ENCODE results near the gene SIT1. TPM values are rescaled to one million over a fixed set of nuclear protein-coding genes. Genes with fewer than 3 reads are reported as not detected.

SIT1 gene
- total RNA-seq, 1 donor: 0.36 TPM

- Histone ChIP-seq H3K4me3 (ENCODE audit: insufficient read depth, low read length) (no peak overlapping the region), H2AFZ (ENCODE audit: low read length) (no peak overlapping the region), H3K4me2 (ENCODE audit: insufficient read depth, low read length) (no peak overlapping the region), H3K9me3 (ENCODE audit: low read depth, low read length) (no peaks in the 10 kb centered on the region), H3K79me2 (ENCODE audit: insufficient read depth, low read length) (no peaks in the 10 kb centered on the region), H3K27me3 (ENCODE audit: insufficient read depth, low read length) (peaks cover 9% of the 10 kb centered on the region), H3K36me3 (ENCODE audit: insufficient read depth, low read length) (no peaks in the 10 kb centered on the region), H3K27ac (ENCODE audit: low read depth, low read length) (no peak overlapping the region), H3K4me1 (ENCODE audit: insufficient read depth, low read length) (no peaks in the 10 kb centered on the region), H4K20me1 (ENCODE audit: insufficient read depth, low read length) (no peaks in the 10 kb centered on the region)
- no peak for TF ChIP-seq CTCF (IDR thresholded peaks at IDR 0.05; ENCODE audit: extremely low read depth, low read depth, low read length)
- no peak for DNase-seq (ENCODE audit: insufficient read length, low spot score, missing footprints)
Measured at GRCh38 chr9:35619800-35620158, 31.0 kb downstream of the SIT1 start.

- Histone ChIP-seq H3K4me2 (ENCODE audit: insufficient read depth, low read length) (no peak overlapping the region), H2AFZ (ENCODE audit: low read length) (no peak overlapping the region), H3K4me3 (ENCODE audit: insufficient read depth, low read length) (no peak overlapping the region), H3K79me2 (ENCODE audit: insufficient read depth, low read length) (no peaks in the 10 kb centered on the region), H4K20me1 (ENCODE audit: insufficient read depth, low read length) (no peaks in the 10 kb centered on the region), H3K36me3 (ENCODE audit: insufficient read depth, low read length) (no peaks in the 10 kb centered on the region), H3K27ac (ENCODE audit: low read depth, low read length) (no peak overlapping the region), H3K4me1 (ENCODE audit: insufficient read depth, low read length) (no peaks in the 10 kb centered on the region), H3K27me3 (ENCODE audit: insufficient read depth, low read length) (peaks cover 9% of the 10 kb centered on the region), H3K9me3 (ENCODE audit: low read depth, low read length) (no peaks in the 10 kb centered on the region)
- DNase-seq (ENCODE audit: insufficient read length, low spot score, missing footprints): no peak
- TF ChIP-seq CTCF (IDR thresholded peaks at IDR 0.05; ENCODE audit: extremely low read depth, low read depth, low read length): no peak
Measured at GRCh38 chr9:35618854-35619799, 31.6 kb downstream of the SIT1 start.

GRCh38 chr9:35618325-35618727 is 32.4 kb downstream of the SIT1 start, which contains the start of gene CD72:
Gene CD72 (minus strand): TSS chr9:35618413. CDS start chr9:35618303, 110 bp downstream.
- H3K4me3 ChIP-seq (ENCODE audit: insufficient read depth, low read length): peak within 1 kb of the TSS; percentile 68
- no peaks in the 10 kb centered on the region for H4K20me1 ChIP-seq (ENCODE audit: insufficient read depth, low read length)
- TF ChIP-seq CTCF (IDR thresholded peaks at IDR 0.05; ENCODE audit: extremely low read depth, low read depth, low read length): no peak
- peak within 1 kb of the TSS; percentile 98 for H2AFZ ChIP-seq (ENCODE audit: low read length)
- no peaks in the 10 kb centered on the region for H3K9me3 ChIP-seq (ENCODE audit: low read depth, low read length)
- no peak within 1 kb of the TSS for H3K27ac ChIP-seq (ENCODE audit: low read depth, low read length)
- H3K4me2 ChIP-seq (ENCODE audit: insufficient read depth, low read length): peak within 1 kb of the TSS; percentile 93
- peak; percentile 39 for DNase-seq (ENCODE audit: insufficient read length, low spot score, missing footprints)
- H3K36me3 ChIP-seq (ENCODE audit: insufficient read depth, low read length): no peaks in the 10 kb centered on the region
- H3K27me3 ChIP-seq (ENCODE audit: insufficient read depth, low read length): peaks cover 9% of the 10 kb centered on the region
- no peaks in the 10 kb centered on the region for H3K79me2 ChIP-seq (ENCODE audit: insufficient read depth, low read length)
- H3K4me1 ChIP-seq (ENCODE audit: insufficient read depth, low read length): no peaks in the 10 kb centered on the region

- no peaks in the 10 kb centered on the region for H3K79me2 ChIP-seq (ENCODE audit: insufficient read depth, low read length)
- no peak for DNase-seq (ENCODE audit: insufficient read length, low spot score, missing footprints)
- no peaks in the 10 kb centered on the region for H3K36me3 ChIP-seq (ENCODE audit: insufficient read depth, low read length)
- H3K9me3 ChIP-seq (ENCODE audit: low read depth, low read length): no peaks in the 10 kb centered on the region
- peak overlapping the region; percentile 93 for H3K4me2 ChIP-seq (ENCODE audit: insufficient read depth, low read length)
- H2AFZ ChIP-seq (ENCODE audit: low read length): peak overlapping the region; percentile 98
- no peak for TF ChIP-seq CTCF (IDR thresholded peaks at IDR 0.05; ENCODE audit: extremely low read depth, low read depth, low read length)
- peaks cover 12% of the 10 kb centered on the region for H3K27me3 ChIP-seq (ENCODE audit: insufficient read depth, low read length)
- H4K20me1 ChIP-seq (ENCODE audit: insufficient read depth, low read length): no peaks in the 10 kb centered on the region
- no peaks in the 10 kb centered on the region for H3K4me1 ChIP-seq (ENCODE audit: insufficient read depth, low read length)
- H3K27ac ChIP-seq (ENCODE audit: low read depth, low read length): no peak overlapping the region
- peak overlapping the region; percentile 68 for H3K4me3 ChIP-seq (ENCODE audit: insufficient read depth, low read length)
Measured at GRCh38 chr9:35617548-35617947, 33.2 kb downstream of the SIT1 start.
